Endometrium (tissue), 2 donors: Measurements from ENCODE around the gene TAGAP.
"Not testable (repeated sequence)": the region's sequence is repeated elsewhere in the genome, so short reads cannot be mapped to it uniquely, and the experiment has no call there.

Source experiments
- FAIRE-seq: peaks from 2 replicates; lab custom pipeline; 2012; peaks lifted over from hg19 to GRCh38; lab: Jason Lieb, UNC
- donor health status: control.
- donor health status: control.

TAGAP gene

DNA sequence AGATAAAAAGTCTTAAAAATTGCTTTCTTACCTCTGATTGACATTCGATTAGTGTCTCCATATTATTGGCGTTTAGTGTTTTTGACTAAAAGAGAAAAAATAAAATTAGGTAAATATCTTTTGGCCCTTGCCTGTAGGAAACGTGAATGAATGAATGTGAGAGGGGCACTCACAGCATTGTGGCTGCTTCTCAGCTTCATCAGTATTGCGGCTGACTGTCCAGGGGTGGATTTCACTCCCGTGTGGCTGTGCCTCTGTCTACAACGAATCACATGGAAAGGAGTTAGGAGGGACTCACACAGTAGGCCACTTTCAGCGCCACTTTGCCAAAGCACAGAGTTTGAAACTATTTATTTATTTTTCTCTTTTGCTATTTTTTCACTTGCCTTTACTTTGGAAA, 844 bp downstream of the TAGAP start:
- no peak for FAIRE-seq

DNA sequence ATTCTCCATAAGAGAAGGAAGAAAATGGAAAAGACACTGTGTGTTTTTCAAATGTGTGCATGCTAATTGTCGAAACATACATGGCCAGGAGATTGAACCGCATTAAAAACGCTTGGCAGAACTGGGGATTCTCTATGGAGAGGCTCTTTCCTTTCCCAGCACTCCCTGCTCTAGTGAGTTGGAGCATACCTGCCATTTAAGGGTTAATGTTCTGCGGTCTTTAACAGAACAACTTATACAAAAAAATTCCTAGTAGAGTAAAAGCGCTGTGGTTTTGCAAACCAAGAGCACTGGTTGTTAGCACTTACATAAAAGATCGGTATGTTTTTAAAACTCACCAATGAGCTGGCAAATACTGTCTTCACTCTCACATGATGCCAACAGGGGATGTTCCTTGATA, 1.5 kb downstream of the TAGAP start:
- FAIRE-seq, result no peak

DNA sequence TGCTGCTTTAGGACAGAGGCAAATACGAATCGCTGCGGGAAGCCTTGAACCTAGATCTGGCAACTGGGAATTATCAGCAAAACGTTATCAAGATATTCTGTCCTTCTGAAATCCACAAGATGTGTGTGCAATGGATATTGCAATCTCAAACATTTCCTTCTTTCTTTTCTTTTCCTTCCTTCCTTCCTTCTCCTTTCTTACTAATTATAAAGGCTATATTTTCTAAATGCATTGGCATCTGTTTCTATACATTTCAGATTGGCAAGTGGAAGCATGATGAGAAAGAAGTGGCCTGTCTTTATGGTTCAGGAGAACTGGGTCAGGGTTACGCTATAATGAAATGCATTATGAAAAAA, 2.0 kb downstream of the TAGAP start:
- FAIRE-seq, result no peak

DNA sequence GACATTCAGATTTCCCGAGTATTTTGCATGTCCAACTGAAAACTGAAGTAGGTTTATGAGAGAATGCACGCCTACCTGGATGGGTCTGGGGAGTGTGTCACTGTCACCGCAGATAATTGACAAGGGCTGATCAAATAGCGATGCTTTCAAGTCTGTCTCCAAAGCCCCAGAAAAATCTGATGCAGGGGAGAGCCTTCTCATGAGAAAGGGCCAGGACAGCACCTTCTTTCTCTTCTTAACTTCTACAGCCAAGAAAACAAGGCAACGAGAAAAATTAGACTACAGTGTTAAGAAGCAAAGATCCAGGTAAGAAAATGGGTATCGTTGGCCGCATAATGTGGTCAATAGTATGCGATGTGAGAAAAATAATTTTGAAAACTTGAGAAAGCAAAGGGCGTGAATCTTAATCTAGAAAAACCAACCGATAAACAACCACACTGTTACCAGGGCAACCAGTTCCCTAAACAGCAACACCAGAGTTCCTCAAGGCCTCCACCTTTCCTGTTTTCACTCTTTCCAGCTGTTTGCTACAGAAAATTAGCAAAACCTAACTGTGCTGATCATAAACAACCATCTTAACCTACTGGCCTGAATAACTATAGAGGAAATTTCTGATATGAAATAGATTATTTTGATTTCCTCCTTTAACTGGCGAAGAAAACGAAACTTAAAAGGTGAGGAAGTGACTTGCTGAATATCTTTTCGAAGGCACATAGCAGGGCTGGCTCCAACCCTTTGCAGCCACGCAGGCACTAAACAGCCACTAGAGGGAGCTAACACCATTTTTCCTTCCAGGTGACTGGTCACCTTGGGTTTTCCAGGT, 2.6 kb downstream of the TAGAP start:
- peak; percentile 37 for FAIRE-seq

DNA sequence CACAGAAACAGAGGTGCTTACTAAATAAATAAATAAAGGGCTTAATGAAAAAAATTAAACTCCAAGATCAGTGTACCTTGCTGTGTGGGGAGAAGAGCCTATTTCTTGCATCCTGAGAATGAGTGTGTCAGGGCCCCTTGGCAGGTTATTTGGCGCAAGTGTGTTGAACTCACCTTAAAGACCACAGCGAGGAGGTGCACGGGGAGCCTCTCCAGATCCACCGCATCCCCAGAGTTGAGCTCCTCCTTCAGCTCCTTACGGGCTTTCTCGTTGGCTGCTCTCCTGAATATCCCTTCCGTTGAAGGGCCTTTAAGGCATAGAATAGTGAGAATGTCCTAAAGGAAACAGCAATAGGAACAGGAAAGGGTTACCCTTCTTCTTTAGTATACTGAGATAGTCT, 3.6 kb downstream of the TAGAP start:
- FAIRE-seq, result no peak

DNA sequence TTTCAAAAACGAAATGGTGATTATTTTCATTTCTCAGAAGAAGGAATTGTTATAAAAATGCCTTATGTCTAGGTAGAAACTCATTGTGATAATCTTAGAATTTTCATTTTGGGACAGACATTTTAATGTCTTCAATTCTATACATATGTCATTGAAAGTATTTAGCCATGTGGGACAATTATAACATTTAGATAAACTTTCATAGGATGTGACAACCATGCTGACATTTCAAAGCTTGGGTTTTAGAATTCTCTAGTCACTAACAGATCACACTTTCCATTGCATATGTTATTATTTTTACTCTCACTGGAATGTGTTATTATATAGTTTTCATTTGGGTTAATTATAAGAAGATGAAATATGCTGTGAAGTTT, 4.9 kb downstream of the TAGAP start:
- FAIRE-seq, result no peak

DNA sequence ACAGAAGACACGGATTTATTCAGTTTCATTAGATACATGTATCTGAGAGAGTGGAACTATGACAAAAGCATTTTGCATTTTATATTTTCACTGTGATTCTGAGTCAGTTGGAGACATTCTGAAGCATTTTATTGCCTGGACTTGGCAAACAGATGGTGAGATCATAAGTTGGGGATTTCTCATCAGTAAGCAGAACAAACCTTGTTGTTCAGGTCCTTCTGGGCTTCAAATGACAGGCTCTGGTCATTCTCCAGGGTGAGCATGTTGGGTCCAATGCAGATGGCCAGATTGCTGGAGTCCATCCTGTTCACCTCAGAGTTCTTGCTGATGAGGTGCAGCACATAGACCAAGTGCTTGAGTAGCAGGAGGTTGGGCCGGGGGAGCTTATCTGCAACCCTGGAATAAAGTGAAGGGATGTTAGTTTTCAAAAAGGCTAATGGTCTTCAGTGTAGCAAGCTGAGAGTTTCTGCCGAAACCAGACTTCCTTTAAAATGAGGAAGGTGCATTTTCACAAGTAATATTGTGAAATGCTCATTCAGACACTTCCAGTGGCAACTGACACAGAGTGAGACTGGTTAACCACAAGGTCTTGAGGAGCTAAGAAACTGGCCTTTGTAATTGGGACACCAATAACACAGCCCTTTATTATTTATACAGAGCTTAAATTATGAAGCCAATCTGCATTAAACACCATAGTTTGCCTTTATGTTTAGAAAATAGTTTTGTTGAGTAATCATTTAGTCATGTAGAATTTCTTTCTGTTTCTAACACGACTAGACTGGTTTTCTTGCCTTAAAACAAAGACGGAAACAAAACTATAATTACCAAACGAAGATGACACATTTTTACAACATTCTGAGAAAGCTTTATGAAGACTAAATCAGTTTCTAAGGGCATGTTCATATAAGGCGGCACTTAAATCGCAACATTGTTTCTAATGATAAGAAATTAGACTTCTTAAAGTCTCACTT, 5.6 kb downstream of the TAGAP start:
- FAIRE-seq, result no peak

DNA sequence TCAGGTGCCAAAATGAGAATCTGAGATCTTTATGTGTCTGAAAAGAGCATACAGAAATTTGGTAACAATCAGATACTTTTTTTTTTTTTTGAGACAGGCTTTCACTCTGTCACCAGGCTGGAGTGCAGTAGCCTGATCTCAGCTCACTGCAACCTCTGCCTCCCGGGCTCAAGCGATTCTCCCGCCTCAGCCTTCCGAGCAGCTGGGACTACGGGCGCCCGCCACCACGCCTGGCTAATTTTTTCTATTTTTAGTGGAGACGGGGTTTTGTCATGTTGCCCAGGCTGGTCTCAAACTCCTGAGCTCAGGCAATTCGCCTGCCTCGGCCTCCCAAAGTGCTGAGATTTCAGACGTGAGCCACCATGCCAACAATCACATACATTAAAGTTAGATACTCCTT, 6.5 kb downstream of the TAGAP start:
- FAIRE-seq, result not testable (repeated sequence)

DNA sequence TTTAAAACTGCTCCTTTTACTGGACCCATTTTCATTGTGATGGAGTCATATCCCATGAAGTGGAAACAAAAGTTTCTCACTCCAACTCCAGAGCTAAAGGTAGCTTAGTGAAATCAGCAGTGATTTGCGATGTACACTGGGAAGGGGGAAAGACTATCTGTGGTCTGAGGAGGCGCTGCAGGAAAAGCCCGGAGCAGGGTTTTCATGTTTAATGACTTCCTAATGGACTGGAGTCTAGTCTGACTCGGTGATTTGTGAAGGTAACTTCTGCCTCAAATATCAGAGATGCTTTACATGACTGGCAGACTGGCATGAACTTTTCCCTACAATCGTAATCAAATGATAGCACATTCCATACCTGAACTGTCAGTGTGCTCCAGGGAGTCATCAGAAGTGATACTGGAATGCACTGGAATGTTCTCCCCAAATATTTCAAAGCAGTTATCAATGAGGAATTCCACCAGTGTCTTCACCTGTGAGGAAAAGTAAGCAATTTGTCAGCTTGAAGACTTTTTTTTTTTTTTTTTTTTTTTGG, 7.0 kb downstream of the TAGAP start:
- no peak for FAIRE-seq

DNA sequence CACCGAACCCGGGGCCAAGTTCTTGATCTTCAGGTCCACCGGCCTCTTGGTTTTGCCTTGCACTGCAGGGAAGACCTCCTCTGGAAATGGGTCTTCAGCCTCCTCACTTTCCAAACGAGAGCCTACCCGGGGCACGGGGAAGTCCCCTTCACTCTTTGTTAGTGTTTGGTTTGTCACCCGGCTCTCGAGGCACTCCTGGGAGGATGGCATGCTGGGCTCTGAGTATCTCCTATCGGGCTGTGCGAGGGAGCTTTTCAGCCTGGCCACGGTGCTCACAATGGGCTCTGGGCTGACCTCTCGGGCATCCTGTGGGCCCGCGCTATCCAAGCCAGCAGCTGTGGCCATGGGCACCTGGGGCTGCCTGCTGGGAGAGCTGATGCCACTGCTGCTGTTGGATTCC, 8.1 kb downstream of the TAGAP start:
- no peak for FAIRE-seq

DNA sequence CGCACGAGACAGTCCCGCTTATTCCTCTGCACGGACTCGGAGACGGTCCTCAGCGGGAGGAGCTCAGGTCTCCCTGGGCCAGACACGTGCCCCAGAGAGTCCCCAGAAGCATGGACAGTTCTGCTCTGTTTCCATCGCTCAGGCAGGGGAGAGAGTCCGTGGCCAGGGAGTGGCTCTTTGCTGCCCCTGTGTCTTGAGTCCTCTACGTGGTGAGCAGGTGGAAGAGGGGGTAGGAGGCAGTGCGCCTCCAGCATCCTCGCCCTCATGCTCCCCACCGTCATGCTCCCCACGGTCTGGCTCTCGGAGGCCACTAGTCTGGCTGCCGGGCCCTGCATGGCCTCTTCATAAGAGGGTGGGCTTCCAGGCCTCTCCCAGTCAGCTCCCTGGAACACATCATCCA, 8.9 kb downstream of the TAGAP start:
- no peak for FAIRE-seq

DNA sequence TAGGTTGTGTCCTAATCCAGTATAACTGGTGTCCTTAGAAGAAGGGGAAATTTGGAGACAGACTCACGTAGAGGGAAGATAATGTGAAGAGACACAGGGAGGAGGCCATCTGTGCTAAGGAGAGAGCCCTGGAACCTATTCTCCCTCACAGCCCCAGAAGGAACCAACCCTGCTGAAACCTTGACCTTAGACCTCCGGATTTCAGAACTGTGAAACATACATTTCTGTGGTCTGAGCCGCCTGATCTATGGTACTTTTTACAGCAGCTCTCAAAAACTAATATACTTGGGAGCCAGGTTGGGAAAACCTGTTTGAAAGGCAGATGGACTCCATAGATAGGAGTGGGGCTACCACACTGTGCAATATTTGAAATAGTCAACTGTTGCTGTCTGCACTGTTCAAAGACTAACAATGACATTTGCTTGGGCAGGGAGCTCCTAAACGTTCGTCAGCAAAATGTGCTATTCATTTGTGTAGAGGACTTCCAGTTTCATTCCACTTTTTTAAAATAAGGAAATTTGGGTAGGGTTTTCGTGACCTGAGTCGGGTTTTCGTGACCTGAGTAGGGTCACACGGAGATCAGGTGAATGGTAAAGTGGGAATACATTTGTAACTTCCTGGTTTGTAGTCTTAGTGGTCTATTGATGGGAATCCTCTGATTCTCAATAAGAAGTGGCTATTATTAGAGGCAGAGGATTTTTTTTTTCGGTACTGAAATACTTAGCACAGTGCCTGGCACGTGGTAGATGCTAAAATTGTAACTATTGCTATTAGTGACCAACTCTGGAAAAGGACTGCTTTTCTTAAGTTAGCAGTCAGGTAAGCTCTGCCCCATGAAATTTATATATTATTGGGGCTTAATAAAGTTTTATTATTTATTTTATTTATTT, 11.4 kb downstream of the TAGAP start:
- no peak for FAIRE-seq

DNA sequence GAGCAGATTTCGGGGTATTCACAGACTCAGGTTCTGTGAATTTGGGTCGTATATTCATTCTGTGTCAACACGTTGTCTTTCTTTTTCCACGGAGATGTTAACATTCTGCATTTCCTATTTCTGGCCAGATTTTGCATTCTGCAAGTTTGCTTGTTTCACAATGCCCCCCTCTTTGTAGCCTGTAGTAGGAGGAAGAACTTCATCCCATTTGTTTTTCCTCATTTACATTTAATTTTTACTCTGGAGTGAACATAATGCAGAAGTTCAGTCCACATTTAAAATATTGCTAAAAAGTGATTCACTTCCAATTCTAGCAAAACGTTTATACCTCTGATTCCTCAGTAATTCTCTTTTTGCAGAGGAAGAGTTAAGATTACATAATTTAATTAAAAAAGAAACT, 12.9 kb downstream of the TAGAP start:
- no peak for FAIRE-seq

DNA sequence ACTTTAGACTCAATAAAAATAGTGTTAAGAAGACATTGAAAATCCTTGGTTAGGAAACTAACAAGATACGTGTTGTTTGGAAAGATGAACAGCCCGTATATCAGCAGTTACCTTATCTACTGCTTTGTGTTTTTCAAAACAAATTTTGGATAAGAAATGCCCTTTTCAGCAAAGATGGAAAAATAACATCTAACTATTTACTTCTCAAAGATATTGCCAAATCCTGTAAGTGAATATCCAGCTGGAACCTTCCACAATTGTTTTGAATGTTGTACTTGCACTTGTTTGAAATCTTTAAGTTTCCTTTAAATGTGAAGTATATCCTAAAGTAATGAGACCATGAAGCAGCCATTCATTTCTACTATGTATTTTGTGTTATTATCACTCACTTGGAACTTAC, 14.6 kb downstream of the TAGAP start:
- no peak for FAIRE-seq

DNA sequence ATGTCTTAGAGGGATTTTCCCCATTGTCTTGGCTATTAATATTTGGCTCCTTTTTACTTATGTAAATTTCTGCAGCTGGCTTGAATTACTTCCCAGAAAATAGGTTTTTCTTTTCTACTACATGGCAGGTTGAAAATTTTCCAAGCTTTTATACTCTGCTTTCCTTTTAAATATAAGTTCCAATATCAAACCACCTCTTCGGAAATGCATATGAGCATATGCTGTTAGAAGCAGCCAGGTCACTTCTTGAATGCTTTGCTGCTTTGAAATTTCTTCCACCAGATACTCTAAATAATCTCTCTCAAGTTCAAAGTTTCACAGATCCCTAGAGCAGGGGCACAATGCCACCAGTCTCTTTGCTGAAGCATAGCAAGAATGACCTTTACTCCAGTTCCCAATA, 19.6 kb downstream of the TAGAP start:
- FAIRE-seq, result not testable (repeated sequence)

DNA sequence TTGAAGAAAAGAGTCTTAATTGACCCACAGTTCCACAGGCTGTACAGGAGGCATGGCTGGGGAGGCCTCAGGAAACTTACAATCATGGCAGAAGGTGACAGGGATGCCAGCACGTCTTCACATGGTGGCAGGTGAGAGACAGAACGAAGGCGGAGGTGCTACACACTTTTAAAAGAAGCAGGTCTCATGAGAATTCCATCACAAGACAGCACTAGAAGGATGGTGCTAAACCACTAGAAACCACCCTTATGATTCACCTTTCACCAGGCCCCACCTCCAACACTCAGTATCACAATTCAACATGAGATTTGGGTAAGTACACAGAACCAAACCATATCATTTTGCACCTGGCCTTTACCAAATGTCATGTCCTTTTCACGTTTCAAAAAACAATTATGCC, 20.9 kb downstream of the TAGAP start:
- FAIRE-seq, result no peak

DNA sequence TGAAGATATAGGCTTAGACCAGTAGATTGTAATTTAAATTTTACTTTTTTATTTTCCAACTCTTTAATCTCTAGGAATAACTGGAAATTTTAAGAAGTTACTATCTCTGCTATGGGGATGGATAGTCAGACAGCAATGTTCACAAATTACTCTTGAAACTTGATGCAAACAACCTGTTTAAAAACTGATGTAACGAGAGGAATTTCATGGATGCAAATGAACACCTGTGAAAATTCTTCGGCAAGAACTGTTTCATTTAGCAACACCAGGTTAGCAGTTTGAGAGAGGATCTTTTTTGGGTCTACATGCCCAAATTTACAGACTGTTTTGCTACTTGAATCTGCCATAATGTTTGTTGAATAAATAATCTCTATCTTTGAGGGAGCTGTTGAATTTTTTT, 24.8 kb downstream of the TAGAP start:
- FAIRE-seq, result no peak

DNA sequence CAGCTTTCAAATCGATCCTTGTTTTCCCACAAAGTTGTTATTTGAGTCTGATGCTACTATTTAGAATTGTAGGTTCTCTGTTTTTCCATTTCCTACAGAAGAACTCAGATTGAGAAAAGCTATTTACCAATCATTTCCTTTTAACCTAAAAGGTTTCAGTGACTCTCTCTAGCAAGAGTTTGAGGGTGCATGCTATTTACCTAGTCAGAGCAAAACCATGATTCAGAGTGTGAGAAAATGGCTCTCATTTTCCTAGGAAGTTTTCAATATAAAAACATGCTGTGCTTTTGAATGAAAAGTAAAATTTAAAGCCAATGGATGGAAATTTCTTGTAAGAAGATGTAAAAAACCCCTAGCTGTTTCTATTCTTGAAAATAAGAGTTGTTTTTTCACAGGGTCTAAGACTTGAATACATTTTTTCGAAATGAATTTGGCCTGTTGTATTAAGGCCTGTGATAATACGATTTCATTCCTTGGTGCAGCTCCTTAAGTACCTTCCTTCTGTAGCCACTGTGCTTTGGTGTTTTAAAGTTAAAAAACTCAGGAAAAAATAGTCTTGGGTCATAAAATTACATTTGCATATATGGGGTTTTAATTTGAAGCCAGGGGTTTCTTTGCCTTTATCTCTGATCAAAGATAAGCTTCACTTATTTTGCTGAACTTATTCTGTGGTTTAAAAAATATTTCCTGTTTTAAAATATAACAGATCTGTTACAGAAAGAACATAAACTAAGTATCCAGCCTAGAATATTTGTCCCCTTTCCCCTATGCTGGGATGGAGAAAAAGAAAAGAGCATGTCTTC, 26.8 kb downstream of the TAGAP start:
- no peak for FAIRE-seq

DNA sequence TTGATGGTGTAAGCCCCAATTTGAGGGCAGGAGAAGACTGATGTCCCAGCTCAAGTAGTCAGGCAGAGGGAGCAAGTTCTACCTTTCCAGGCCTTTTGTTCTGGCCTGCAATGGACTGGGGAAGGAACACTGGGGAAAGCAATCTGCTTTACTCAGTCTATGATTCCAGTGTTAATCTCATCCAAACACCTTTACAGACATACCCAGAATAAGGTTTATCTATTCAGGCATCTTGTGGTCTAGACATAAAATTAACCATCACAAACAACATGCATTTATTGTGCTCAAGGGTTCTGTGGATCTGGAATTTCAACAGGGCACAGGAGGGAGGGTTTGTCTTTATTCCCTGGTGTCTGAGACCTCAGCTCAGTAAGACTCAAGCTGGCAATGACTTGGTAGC, 30.4 kb downstream of the TAGAP start:
- FAIRE-seq, result no peak

DNA sequence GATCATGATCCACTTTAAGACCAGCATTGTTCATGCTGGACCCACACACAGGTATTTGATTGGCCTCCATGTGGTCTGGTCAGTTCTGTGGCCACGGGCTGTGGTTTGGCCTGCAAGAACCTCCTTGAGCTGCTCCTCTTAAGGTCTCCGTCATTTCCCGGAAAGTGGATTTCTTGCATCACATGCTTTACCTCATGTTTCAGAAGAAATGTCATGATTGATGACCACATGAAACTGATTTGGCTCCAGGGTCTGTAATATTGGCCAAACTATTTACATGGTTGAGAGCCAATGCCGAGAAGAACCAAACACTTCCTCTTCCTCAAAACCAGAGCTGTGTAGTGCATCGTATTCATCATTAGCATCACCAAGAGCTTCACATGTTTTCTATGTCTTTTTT, 31.6 kb downstream of the TAGAP start:
- no peak for FAIRE-seq

DNA sequence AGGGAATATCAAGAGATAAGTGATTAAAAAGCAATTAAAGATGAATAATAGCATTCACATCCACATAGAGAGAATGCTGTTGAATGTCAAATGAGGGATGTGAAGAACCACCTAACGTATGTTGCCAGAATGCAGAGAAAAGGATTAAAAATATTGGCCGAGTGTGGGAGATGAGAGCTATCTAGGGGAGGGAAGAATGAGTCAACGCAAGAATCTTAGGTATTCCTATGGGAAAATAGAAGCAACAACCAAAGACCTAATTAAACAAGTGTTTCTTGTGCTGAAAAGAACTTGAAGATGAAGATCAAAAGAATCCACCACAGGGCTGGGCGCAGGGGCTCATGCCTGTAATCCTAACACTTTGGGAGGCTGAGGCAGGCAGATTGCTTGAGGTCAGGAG, 32.6 kb downstream of the TAGAP start:
- FAIRE-seq, result no peak
